Liver (tissue), 9 donors: ENCODE data around the gene LYPD3. TPM values are rescaled to one million over a fixed set of nuclear protein-coding genes. Genes with fewer than 3 reads are reported as not detected.

Experiments
- DNase-seq: peaks from one replicate; pipeline ENCODE4 v3.0.0-alpha.2; 2017; ENCODE audit warnings: low spot score
- H3K27ac ChIP-seq, 2 donors: one replicate each; pipeline ENCODE4 v1.7.0; 2013; ENCODE audit warnings: inconsistent platforms in 2 of 2, low read length in 2 of 2, control low read depth in 1 of 2, low read depth in 1 of 2, mild to moderate bottlenecking in 1 of 2
- H3K27me3 ChIP-seq, 4 donors: one replicate each; pipeline versions ENCODE4 v1.6.1 to v1.7.0; 2013; ENCODE audit warnings: low read length in 3 of 4, inconsistent platforms in 1 of 4, mild to moderate bottlenecking in 1 of 4, moderate library complexity in 1 of 4; ENCODE audit not compliant: control insufficient read depth in 4 of 4, insufficient read depth in 4 of 4
- H3K36me3 ChIP-seq, 4 donors: one replicate each; pipeline versions ENCODE4 v1.6.1 to v1.7.0; 2013; ENCODE audit warnings: low read length in 3 of 4, mild to moderate bottlenecking in 3 of 4, low read depth in 1 of 4, moderate library complexity in 1 of 4; ENCODE audit not compliant: control insufficient read depth in 4 of 4, insufficient read depth in 3 of 4
- H3K4me1 ChIP-seq, 4 donors: one replicate each; pipeline versions ENCODE4 v1.6.1 to v1.7.0; 2013; ENCODE audit warnings: low read length in 3 of 4, mild to moderate bottlenecking in 3 of 4, moderate library complexity in 1 of 4; ENCODE audit not compliant: control insufficient read depth in 4 of 4, insufficient read depth in 4 of 4
- H3K4me3 ChIP-seq, 3 donors: one replicate each; pipeline versions ENCODE4 v1.6.1 to v1.7.0; 2013; ENCODE audit warnings: low read length in 3 of 3, control low read depth in 1 of 3, low read depth in 1 of 3, mild to moderate bottlenecking in 1 of 3
- H3K9ac ChIP-seq, 2 donors: one replicate each; pipeline ENCODE4 v1.7.0; 2013; ENCODE audit warnings: low read length in 2 of 2, mild to moderate bottlenecking in 2 of 2, moderate library complexity in 2 of 2, control low read depth in 1 of 2, low read depth in 1 of 2
- H3K9me3 ChIP-seq, 4 donors: one replicate each; pipeline versions ENCODE4 v1.6.1 to v1.7.0; 2013; ENCODE audit warnings: low read length in 3 of 4; ENCODE audit not compliant: control insufficient read depth in 4 of 4
- ATF3 ChIP-seq: IDR thresholded peaks from 2 replicates; pipeline ENCODE4 v1.6.1; 2016; ENCODE audit warnings: antibody characterized with exemption
- CTCF ChIP-seq: fragments of 150-350 bp; IDR thresholded peaks from 2 replicates; pipeline ENCODE4 v1.5.1; 2017; ENCODE audit warnings: improper control_type of control experiment, low read depth, low read length; ENCODE audit not compliant: missing input control
- EGR1 ChIP-seq, 2 donors: IDR thresholded peaks; 2 replicates each; pipeline ENCODE4 v1.6.1; 2016 to 2018; ENCODE audit warnings: antibody characterized with exemption in 2 of 2, low read depth in 2 of 2
- FOXA1 ChIP-seq: IDR thresholded peaks from 2 replicates; pipeline ENCODE4 v1.6.1; 2016; ENCODE audit warnings: antibody characterized with exemption
- FOXA2 ChIP-seq: IDR thresholded peaks from 2 replicates; pipeline ENCODE4 v1.6.1; 2016; ENCODE audit warnings: antibody characterized with exemption
- GABPA ChIP-seq, 2 donors: IDR thresholded peaks in 1 of 2; conservative IDR thresholded peaks in 1 of 2; 2 replicates each; pipeline ENCODE4 v1.6.1; 2016; ENCODE audit warnings: antibody characterized with exemption in 2 of 2, mild to moderate bottlenecking in 1 of 2, moderate library complexity in 1 of 2
- HNF4A ChIP-seq, 2 donors: conservative IDR thresholded peaks; 2 replicates each; pipeline ENCODE4 v1.6.1; 2016; ENCODE audit warnings: antibody characterized with exemption in 2 of 2, mild to moderate bottlenecking in 2 of 2
- HNF4G ChIP-seq: IDR thresholded peaks from 2 replicates; pipeline ENCODE4 v1.6.1; 2016; ENCODE audit warnings: antibody characterized with exemption
- JUND ChIP-seq, 2 donors: IDR thresholded peaks; 2 replicates each; pipeline ENCODE4 v1.6.1; 2016; ENCODE audit warnings: antibody characterized with exemption in 2 of 2
- MAX ChIP-seq: IDR thresholded peaks from 2 replicates; pipeline ENCODE4 v1.6.1; 2016; ENCODE audit warnings: antibody characterized with exemption
- NR2F2 ChIP-seq: IDR thresholded peaks from 2 replicates; pipeline ENCODE4 v1.6.1; 2016; ENCODE audit warnings: antibody characterized with exemption
- RAD21 ChIP-seq, 2 donors: IDR thresholded peaks; 2 replicates each; pipeline ENCODE4 v1.6.1; 2016; ENCODE audit warnings: antibody characterized with exemption in 2 of 2, mild to moderate bottlenecking in 2 of 2
- REST ChIP-seq: IDR thresholded peaks from 2 replicates; pipeline ENCODE4 v1.6.1; 2016; ENCODE audit warnings: antibody characterized with exemption, mild to moderate bottlenecking
- RXRA ChIP-seq, 2 donors: IDR thresholded peaks; 2 replicates each; pipeline ENCODE4 v1.6.1; 2017 to 2018; ENCODE audit warnings: antibody characterized with exemption in 2 of 2, mild to moderate bottlenecking in 1 of 2
- SP1 ChIP-seq: IDR thresholded peaks from 2 replicates; pipeline ENCODE4 v1.6.1; 2018; ENCODE audit warnings: antibody characterized with exemption, mild to moderate bottlenecking
- TAF1 ChIP-seq: conservative IDR thresholded peaks from 2 replicates; pipeline ENCODE4 v1.6.1; 2016; ENCODE audit warnings: antibody characterized with exemption, mild to moderate bottlenecking
- YY1 ChIP-seq: IDR thresholded peaks from 2 replicates; pipeline ENCODE4 v1.6.1; 2016; ENCODE audit warnings: antibody characterized with exemption, mild to moderate bottlenecking
- WGBS: extraction: QIAGEN DNeasy Blood & Tissue Kit; methylation state at CpG from one replicate; pipeline ENCODE4 v1.1.7; 2013; 5-methylcytosine and 5-hydroxymethylcytosine counted together
- polyA plus RNA-seq, 2 donors: library from polyadenylated mRNA; stranded (reverse) in 1 of 2; unstranded in 1 of 2; fragments of 200-250 nt in 1 of 2; fragments of >200 nt in 1 of 2; fragmentation: Nextera tagmentation in 1 of 2; extraction: Ambion mirVana in 1 of 2; gene quantifications; one replicate each; pipeline versions ENCODE4 v1.2.1 to v1.2.3, GENCODE V29; 2013 to 2015
- total RNA-seq, 2 donors: library from RNA; depleted of rRNA; stranded (reverse); fragments of >200 nt; gene quantifications; one replicate each; pipeline ENCODE4 v1.2.3, GENCODE V29; 2014
- TF ChIP-seq, protein P1 (sequence below): IDR thresholded peaks from 2 replicates; pipeline ENCODE4 v1.6.1; 2016; ENCODE audit warnings: antibody characterized with exemption
- donor health status: healthy.
- donor health status: healthy.
- donor health status: healthy.
- donor health status: healthy.
- donor health status: healthy.

LYPD3 gene
- total and polyA plus RNA-seq, 4 donors = 0.08 to 0.38 (median 0.18) TPM

- no peaks in the 10 kb centered on the region for H3K27me3 ChIP-seq
- H3K4me1 ChIP-seq = no peaks in the 10 kb centered on the region
- no peak overlapping the region for H3K27ac ChIP-seq
- TF ChIP-seq NR2F2 (no peak), JUND (IDR thresholded peaks at IDR 0.05) (no peak), HNF4G (no peak), MAX (no peak), GABPA (IDR thresholded peaks at IDR 0.05 in 1 of 2, conservative IDR thresholded peaks at IDR 0.05 in 1 of 2) (no peak), REST (no peak), RAD21 (IDR thresholded peaks at IDR 0.05) (no peak), YY1 (no peak), FOXA1 (no peak), CTCF (no peak), ATF3 (no peak), TAF1 (no peak), FOXA2 (no peak), HNF4A (conservative IDR thresholded peaks at IDR 0.05) (no peak), RXRA (IDR thresholded peaks at IDR 0.05) (no peak), EGR1 (IDR thresholded peaks at IDR 0.05; ENCODE audit: low read depth in 2 of 2) (no peak), SP1 (no peak)
- TF ChIP-seq, protein P1, sequence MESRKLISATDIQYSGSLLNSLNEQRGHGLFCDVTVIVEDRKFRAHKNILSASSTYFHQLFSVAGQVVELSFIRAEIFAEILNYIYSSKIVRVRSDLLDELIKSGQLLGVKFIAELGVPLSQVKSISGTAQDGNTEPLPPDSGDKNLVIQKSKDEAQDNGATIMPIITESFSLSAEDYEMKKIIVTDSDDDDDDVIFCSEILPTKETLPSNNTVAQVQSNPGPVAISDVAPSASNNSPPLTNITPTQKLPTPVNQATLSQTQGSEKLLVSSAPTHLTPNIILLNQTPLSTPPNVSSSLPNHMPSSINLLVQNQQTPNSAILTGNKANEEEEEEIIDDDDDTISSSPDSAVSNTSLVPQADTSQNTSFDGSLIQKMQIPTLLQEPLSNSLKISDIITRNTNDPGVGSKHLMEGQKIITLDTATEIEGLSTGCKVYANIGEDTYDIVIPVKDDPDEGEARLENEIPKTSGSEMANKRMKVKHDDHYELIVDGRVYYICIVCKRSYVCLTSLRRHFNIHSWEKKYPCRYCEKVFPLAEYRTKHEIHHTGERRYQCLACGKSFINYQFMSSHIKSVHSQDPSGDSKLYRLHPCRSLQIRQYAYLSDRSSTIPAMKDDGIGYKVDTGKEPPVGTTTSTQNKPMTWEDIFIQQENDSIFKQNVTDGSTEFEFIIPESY = no peak
- H3K9me3 ChIP-seq = no peaks in the 10 kb centered on the region
- no peak overlapping the region for H3K9ac ChIP-seq
- no peak overlapping the region for H3K4me3 ChIP-seq
- 91% methylated on average over 6 of the region's 6 CpGs for WGBS
- H3K36me3 ChIP-seq = peaks cover 0 to 26% (median 9%) of the 10 kb centered on the region in 4 donors
- DNase-seq = no peak
Observed at GRCh38 chr19:43481701-43482100, 16.3 kb upstream of the LYPD3 start.
